GM19239 (cell line): ENCODE results near the gene MGAT4A.

Source experiments
- DNase-seq: peaks from one replicate; pipeline ENCODE4 v3.0.0; 2011; ENCODE audit warnings: low spot score; ENCODE audit not compliant: insufficient read length
- FAIRE-seq: peaks from 2 replicates; lab custom pipeline; 2011; peaks lifted over from hg19 to GRCh38; lab: Jason Lieb, UNC

MGAT4A gene

GRCh38 chr2:98582523-98582922, 148.4 kb downstream of the MGAT4A start:
- FAIRE-seq (no peak), DNase-seq (no peak)

- DNase-seq: no peak
- FAIRE-seq: no peak
Observed at GRCh38 chr2:98580656-98581284, 150.2 kb downstream of the MGAT4A start.

DNA sequence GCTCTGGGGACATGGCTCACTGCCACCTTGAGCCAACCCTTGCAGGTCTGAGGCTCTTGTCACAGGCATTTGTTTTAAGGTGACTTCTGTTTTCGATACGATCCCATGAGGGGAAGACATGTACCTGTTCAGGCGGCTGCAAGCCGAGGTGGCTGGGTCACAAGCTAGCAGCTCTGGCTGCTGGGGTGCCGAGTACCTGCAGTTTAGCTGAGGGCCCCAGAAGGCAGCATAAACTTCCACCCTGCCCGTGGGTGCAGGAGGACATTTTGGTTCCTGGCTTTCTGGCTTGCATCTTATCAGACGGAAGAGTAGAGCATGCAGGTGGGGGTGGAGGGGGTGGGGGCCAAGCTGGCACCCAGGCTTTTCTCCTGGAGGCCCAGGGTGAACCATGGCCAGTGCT, 151.0 kb downstream of the MGAT4A start:
- FAIRE-seq (no peak), DNase-seq (no peak)

DNA sequence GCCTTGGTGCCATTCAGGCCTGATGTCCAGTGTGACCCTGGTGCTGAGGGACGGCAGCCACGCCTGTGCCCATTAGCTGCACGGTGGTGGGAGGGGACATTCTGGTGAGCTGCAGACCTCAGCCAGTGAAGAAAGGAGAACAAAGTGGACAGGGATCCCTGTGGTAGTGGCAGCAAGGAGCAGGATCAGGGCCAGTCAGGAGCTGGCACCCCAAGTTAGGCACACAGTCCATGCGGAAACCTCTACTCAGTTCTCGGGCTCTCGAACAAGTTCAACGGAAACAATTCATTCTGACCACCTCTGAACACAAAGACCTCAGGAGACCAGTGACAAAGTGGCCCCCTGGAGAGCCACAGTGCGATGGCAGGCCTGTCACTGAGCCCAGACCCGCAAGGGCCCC, 152.7 kb downstream of the MGAT4A start:
- FAIRE-seq: no peak
- DNase-seq: no peak

DNA sequence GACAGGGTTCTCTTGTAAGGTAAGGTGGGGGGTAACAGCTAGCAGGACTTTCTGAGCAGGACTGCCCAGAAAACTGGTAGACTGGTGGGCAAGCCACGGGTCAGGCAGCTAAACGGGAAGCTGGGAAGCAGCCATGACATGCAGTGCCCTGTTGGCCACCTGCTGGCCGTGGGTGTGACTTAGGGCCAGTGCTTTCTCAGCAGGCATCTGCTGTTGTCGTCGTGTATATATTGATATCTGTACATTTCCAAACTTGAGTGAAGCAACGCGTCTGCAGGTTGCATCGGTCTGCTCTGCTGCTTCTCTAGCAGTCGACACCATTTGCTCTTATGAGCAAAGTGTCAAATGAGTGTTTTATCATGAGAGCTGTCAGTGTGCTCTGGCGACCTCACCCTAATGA, 153.6 kb downstream of the MGAT4A start:
- no peak for DNase-seq
- no peak for FAIRE-seq

- no peak for DNase-seq
- no peak for FAIRE-seq
Observed at GRCh38 chr2:98576666-98577312, 154.1 kb downstream of the MGAT4A start.

GRCh38 chr2:98573426-98573825, 157.5 kb downstream of the MGAT4A start:
- DNase-seq (no peak), FAIRE-seq (no peak)

- FAIRE-seq (no peak), DNase-seq (no peak)
Observed at GRCh38 chr2:98572676-98573075, 158.3 kb downstream of the MGAT4A start.

GRCh38 chr2:98572211-98572610, 158.7 kb downstream of the MGAT4A start:
- DNase-seq (no peak), FAIRE-seq (no peak)

DNA sequence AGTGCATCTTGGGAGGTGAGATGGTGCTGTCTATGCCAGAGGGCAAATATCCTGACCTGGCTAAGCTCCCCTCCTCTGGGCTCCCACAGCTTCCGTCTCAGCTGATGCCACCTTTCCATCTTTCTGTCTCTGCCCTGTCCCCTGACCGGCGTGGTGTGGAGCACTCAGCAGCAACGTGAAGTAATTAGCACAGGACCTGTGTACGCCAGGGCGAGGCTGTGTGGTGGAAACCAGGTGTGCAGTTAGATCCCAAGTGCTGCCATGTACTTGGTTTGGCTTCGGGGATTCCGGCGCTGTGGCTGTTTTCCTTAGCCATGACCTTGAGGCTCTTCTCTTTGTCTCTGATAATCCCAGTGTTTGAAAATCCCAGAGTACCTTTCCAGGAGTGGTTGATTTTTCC, 159.1 kb downstream of the MGAT4A start:
- DNase-seq (no peak), FAIRE-seq (no peak)

GRCh38 chr2:98571121-98571701, 159.7 kb downstream of the MGAT4A start:
- DNase-seq (no peak), FAIRE-seq (no peak)

DNA sequence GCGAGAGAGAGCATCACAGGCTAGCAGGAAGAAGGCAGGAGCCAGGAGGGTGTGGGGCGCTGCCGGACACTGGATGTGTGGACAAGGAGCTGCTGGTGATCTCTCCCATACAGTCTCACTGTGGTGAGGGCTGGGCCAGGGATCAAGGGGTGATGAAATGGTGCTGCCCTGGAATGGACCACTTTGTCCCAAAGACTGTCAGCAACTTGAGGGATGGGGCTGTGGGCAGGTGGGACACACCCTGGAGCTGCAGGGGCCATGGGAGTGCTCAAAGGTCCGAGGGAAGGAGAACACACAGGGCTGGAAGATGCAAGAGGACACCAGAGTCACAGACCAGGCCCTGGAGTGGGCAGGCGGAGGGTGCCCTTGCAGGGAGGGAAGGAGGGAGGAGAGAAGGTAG, 160.6 kb downstream of the MGAT4A start:
- DNase-seq (no peak), FAIRE-seq (no peak)

DNA sequence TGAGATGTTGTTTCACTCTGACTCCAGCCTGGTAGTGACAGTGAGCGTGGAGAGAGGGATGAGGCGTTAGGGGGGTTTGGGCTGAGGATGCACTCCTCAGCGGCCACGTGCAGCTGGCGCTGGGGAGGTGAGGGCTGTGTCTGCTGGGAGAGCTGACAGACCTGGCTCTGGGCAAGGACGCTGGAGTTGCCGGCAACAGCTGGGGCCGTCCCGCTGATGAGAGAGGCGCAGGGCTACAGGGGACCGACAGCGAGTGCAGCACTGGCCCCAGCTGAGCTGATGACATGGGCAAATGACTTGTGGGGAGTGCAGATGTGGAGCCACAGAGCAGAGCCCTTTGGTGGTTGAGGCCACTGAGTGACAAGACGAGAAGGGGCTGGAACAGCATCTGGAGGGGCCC, 161.0 kb downstream of the MGAT4A start:
- FAIRE-seq (no peak), DNase-seq (no peak)

- peak; percentile 56 for FAIRE-seq
Observed at GRCh38 chr2:98569197-98569793, 161.6 kb downstream of the MGAT4A start.

More at GRCh38 chr2:98569197-98569793, 161.6 kb downstream of the MGAT4A start:
- DNase-seq: peak; percentile 62
